Gastroesophageal sphincter (tissue), 3 donors: ENCODE results near the gene FRMD6.

Source experiments
- CTCF ChIP-seq, 4 experiments: fragments of 200-600 bp in 2 of 4; fragments of 450-650 bp in 2 of 4; sonication (generic) in 1 of 4; IDR thresholded peaks; one replicate each; pipeline ENCODE4 v1.5.1; 2017 to 2019; ENCODE audit warnings: antibody characterized with exemption in 4 of 4, mild to moderate bottlenecking in 2 of 4, moderate library complexity in 2 of 4
- EP300 ChIP-seq: sonication (generic); formaldehyde crosslinking; IDR thresholded peaks from one replicate; pipeline ENCODE4 v1.6.1; 2017; ENCODE audit warnings: antibody characterized with exemption, mild to moderate bottlenecking
- POLR2A ChIP-seq, 2 donors: fragments of 450-650 bp; IDR thresholded peaks; one replicate each; pipeline ENCODE4 v1.6.1; 2017; ENCODE audit warnings: antibody characterized with exemption in 2 of 2, mild to moderate bottlenecking in 2 of 2, moderate library complexity in 1 of 2
- POLR2AphosphoS5 ChIP-seq: sonication (generic); formaldehyde crosslinking; IDR thresholded peaks from one replicate; pipeline ENCODE4 v1.6.1; 2017; ENCODE audit warnings: antibody characterized with exemption

DNA sequence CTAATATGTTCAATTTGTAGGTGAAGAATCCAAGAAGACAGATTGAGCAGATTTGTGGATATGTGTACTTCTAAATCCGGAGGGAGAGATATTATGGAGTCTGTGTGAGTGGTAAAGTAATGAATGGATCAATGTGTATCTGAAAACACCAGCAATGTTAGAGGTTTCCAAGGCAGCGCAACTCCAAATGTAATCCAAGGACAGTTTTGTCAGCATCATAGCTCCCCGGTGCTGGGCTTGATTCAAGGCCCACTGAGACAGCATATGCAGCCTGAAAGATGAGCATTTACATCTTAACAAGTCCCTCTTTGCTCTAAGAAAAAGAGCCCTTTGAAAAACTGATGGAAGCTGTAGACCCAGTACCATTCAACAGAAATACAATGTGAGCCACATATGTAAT is 38.3 kb upstream of the FRMD6 start:
- TF ChIP-seq CTCF (IDR thresholded peaks at IDR 0.05) (no peak), POLR2A (IDR thresholded peaks at IDR 0.05) (no peak), EP300 (no peak), POLR2AphosphoS5 (no peak)
